HepG2 (cell line): ENCODE results near the gene TMEM98. TPM values are rescaled to one million over a fixed set of nuclear protein-coding genes. Genes with fewer than 3 reads are reported as not detected.

Source experiments
- ATAC-seq: fragments of 200-7000 bp; cut with Tn5 transposase; 3 replicates; pipeline ENCODE4 v1.9.1; 2020; ENCODE audit warnings: mild to moderate bottlenecking, moderate library complexity
- BruUV-seq: library from RNA; stranded (reverse); fragments of 400-500 nt; replicated peaks from 2 replicates; lab custom pipeline; 2021; lab: Mats Ljungman, UMichigan
- CTCF ChIA-PET: fragments of 300-600 bp; formaldehyde crosslinking; extraction: SDS; loops from one replicate; lab custom pipeline; 2021; ENCODE audit warnings: low total read pairs, inconsistent platforms, low intra/inter-chr PET ratio; lab: Yijun Ruan, JAX
- POLR2A ChIA-PET: fragments of 350-600 bp; sonication (Branson Sonifier 250); formaldehyde crosslinking; loops from one replicate; lab custom pipeline; 2020; ENCODE audit warnings: antibody characterized with exemption, inconsistent platforms; lab: Yijun Ruan, JAX
- DNase-seq: peaks from one replicate; pipeline ENCODE4 v3.0.0-alpha.2; 2015; ENCODE audit warnings: low spot score
- FAIRE-seq: peaks from 3 replicates; lab custom pipeline; 2011; peaks lifted over from hg19 to GRCh38; lab: Jason Lieb, UNC
- H2AFZ ChIP-seq: one replicate; pipeline ENCODE4 v1.6.1; 2011; ENCODE audit warnings: low read length, inconsistent platforms
- H3K27ac ChIP-seq: fragments of 300-600 bp; 3 replicates; pipeline ENCODE4 v1.8.0; 2011; ENCODE audit warnings: mixed run types, mild to moderate bottlenecking, mixed read lengths, low read length, inconsistent platforms; ENCODE audit not compliant: insufficient read depth; ENCODE audit errors: extremely low read length
- H3K27me3 ChIP-seq, 2 experiments: fragments of 200-600 bp in 1 of 2; 2 replicates in 1 of 2; 3 replicates in 1 of 2; pipeline versions ENCODE4 v1.6.0 to v1.8.0; 2011; ENCODE audit warnings: low read length in 2 of 2, mild to moderate bottlenecking in 2 of 2, moderate library complexity in 2 of 2, inconsistent platforms in 1 of 2; ENCODE audit not compliant: insufficient read depth in 2 of 2, control insufficient read depth in 1 of 2
- H3K36me3 ChIP-seq, 2 experiments: fragments of 200-600 bp in 1 of 2; replicated peaks in 1 of 2; 2 replicates in 1 of 2; 3 replicates in 1 of 2; pipeline versions ENCODE4 v1.5.1 to v1.8.0; 2011; ENCODE audit warnings: low read length in 2 of 2, inconsistent platforms in 1 of 2; ENCODE audit not compliant: insufficient read depth in 2 of 2, control insufficient read depth in 1 of 2
- H3K4me1 ChIP-seq: 2 replicates; pipeline ENCODE4 v1.5.1; 2012; ENCODE audit warnings: low read length, inconsistent platforms; ENCODE audit not compliant: insufficient read depth
- H3K4me2 ChIP-seq: 2 replicates; pipeline ENCODE4 v1.6.0; 2011; ENCODE audit warnings: low read depth, low read length, inconsistent platforms
- H3K4me3 ChIP-seq, 3 experiments: fragments of 200-600 bp in 1 of 3; sonication (generic), shearing (Covaris generic) in 1 of 3; replicated peaks in 1 of 3; 2 replicates each; pipeline ENCODE4 v1.5.1; 2011 to 2016; ENCODE audit warnings: low read length in 3 of 3, inconsistent platforms in 2 of 3, low read depth in 2 of 3, mild to moderate bottlenecking in 2 of 3, control low read depth in 1 of 3, mixed read lengths in 1 of 3; ENCODE audit not compliant: insufficient read depth in 1 of 3
- H3K79me2 ChIP-seq: one replicate; pipeline ENCODE4 v1.6.1; 2011; ENCODE audit warnings: low read length, inconsistent platforms; ENCODE audit not compliant: insufficient read depth
- H3K9ac ChIP-seq: 2 replicates; pipeline ENCODE4 v1.6.0; 2011; ENCODE audit warnings: mild to moderate bottlenecking, low read depth, low read length, inconsistent platforms; ENCODE audit not compliant: insufficient read depth
- H3K9me3 ChIP-seq: 2 replicates; pipeline ENCODE4 v1.5.1; 2012; ENCODE audit warnings: mild to moderate bottlenecking, low read length
- H4K20me1 ChIP-seq: 2 replicates; pipeline ENCODE4 v1.6.0; 2011; ENCODE audit warnings: inconsistent platforms, mild to moderate bottlenecking, low read length, moderate library complexity; ENCODE audit not compliant: insufficient read depth
- BRD4 ChIP-seq: sonication (generic); formaldehyde crosslinking; IDR thresholded peaks from 2 replicates; pipeline ENCODE4 v1.4.0; 2020; ENCODE audit warnings: missing genetic modification reagents
- EED ChIP-seq: sonication (generic); formaldehyde crosslinking; IDR thresholded peaks from 2 replicates; pipeline ENCODE4 v1.5.0; 2020; ENCODE audit warnings: mild to moderate bottlenecking, missing genetic modification reagents
- FOXA1 ChIP-seq, 2 experiments: fragments of 450-650 bp in 1 of 2; sonication (generic) in 1 of 2; formaldehyde crosslinking in 1 of 2; IDR thresholded peaks; 2 replicates each; pipeline versions ENCODE4 v1.4.0 to v1.6.1; 2016 to 2020; ENCODE audit warnings: missing genetic modification reagents in 1 of 2
- FOXP1 ChIP-seq, 2 experiments: fragments of 450-650 bp in 1 of 2; IDR thresholded peaks; 2 replicates each; pipeline ENCODE4 v1.6.1; 2017 to 2018; ENCODE audit warnings: antibody characterized with exemption in 1 of 2
- GTF3A ChIP-seq: sonication (generic); formaldehyde crosslinking; conservative IDR thresholded peaks from 2 replicates; pipeline ENCODE4 v1.4.0; 2020; ENCODE audit warnings: mild to moderate bottlenecking, missing genetic modification reagents
- MAZ ChIP-seq, 2 experiments: sonication (generic) in 1 of 2; formaldehyde crosslinking in 1 of 2; IDR thresholded peaks; 2 replicates each; pipeline versions ENCODE4 v1.5.0 to v1.6.1; 2012 to 2020; ENCODE audit warnings: low read depth in 2 of 2, mild to moderate bottlenecking in 2 of 2, borderline replicate concordance in 1 of 2, improper control_type of control experiment in 1 of 2, low read length in 1 of 2, missing genetic modification reagents in 1 of 2, moderate library complexity in 1 of 2
- MTA1 ChIP-seq: sonication (generic); formaldehyde crosslinking; IDR thresholded peaks from 2 replicates; pipeline ENCODE4 v1.4.0; 2020; ENCODE audit warnings: missing genetic modification reagents, mild to moderate bottlenecking, borderline replicate concordance
- NPAS2 ChIP-seq: sonication (generic); formaldehyde crosslinking; IDR thresholded peaks from 2 replicates; pipeline ENCODE4 v1.8.0; 2022; ENCODE audit warnings: mild to moderate bottlenecking, missing genetic modification reagents, borderline replicate concordance
- POLR2A ChIP-seq, 2 experiments: IDR thresholded peaks; 2 replicates each; pipeline ENCODE4 v1.6.1; 2011; ENCODE audit warnings: low read depth in 2 of 2, low read length in 2 of 2, mild to moderate bottlenecking in 1 of 2, moderate library complexity in 1 of 2; ENCODE audit not compliant: insufficient read depth in 1 of 2
- RARG ChIP-seq: sonication (generic); formaldehyde crosslinking; IDR thresholded peaks from 2 replicates; pipeline ENCODE4 v1.4.0; 2020; ENCODE audit warnings: low read depth, mild to moderate bottlenecking, missing genetic modification reagents
- TCF7L2 ChIP-seq: IDR thresholded peaks from 2 replicates; pipeline ENCODE4 v1.6.1; 2011; ENCODE audit warnings: mild to moderate bottlenecking, low read depth, low read length, moderate library complexity
- YEATS4 ChIP-seq: sonication (generic); formaldehyde crosslinking; IDR thresholded peaks from 2 replicates; pipeline ENCODE4 v1.4.0; 2020; ENCODE audit warnings: missing genetic modification reagents, borderline replicate concordance
- ZNF263 ChIP-seq: sonication (generic); formaldehyde crosslinking; IDR thresholded peaks from 2 replicates; pipeline ENCODE4 v1.4.0; 2020; ENCODE audit warnings: missing genetic modification reagents
- ZNF570 ChIP-seq: sonication (generic); formaldehyde crosslinking; IDR thresholded peaks from 2 replicates; pipeline ENCODE4 v1.4.0; 2020; ENCODE audit warnings: mild to moderate bottlenecking, missing genetic modification reagents, borderline replicate concordance
- ZZZ3 ChIP-seq: sonication (generic); formaldehyde crosslinking; IDR thresholded peaks from 2 replicates; pipeline ENCODE4 v1.4.0; 2020; ENCODE audit warnings: missing genetic modification reagents, mild to moderate bottlenecking, borderline replicate concordance
- WGBS: methylation state at CpG from one replicate; pipeline ENCODE4 v1.1.6; 2017; ENCODE audit warnings: low lambda C conversion rate; 5-methylcytosine and 5-hydroxymethylcytosine counted together
- in situ Hi-C: cut with HindIII; loops from 2 replicates; pipeline ENCODE4 v1.10.0; 2017; ENCODE audit warnings: low pct_unique_long_range_greater_than_20kb; ENCODE audit not compliant: extremely low pct_ligation_motif_present
- intact Hi-C: fragments of 100-400 bp; cut with micrococcal nuclease; formaldehyde crosslinking; loops from one replicate; pipeline ENCODE4 v1.10.0; 2022; ENCODE audit not compliant: unreplicated experiment
- polyA plus RNA-seq, 8 experiments: library from polyadenylated mRNA; depleted of rRNA in 3 of 8; stranded (reverse) in 7 of 8; unstranded in 1 of 8; fragments of >200 nt; fragmentation: Illumina TruSeq in 4 of 8; extraction: Trizol in 4 of 8; gene quantifications; 2 replicates each; pipeline versions ENCODE4 v1.2.1 to v1.2.3, GENCODE V29; 2011 to 2016; ENCODE audit warnings: low read depth in 4 of 8, missing spikeins in 1 of 8, mixed read lengths in 1 of 8; ENCODE audit not compliant: insufficient read depth in 1 of 8
- total RNA-seq, 5 experiments: library from RNA; depleted of rRNA; stranded (reverse); fragments of >200 nt; fragmentation: Illumina TruSeq; extraction: Trizol; gene quantifications; 2 replicates each; pipeline ENCODE4 v1.2.3, GENCODE V29; 2016; ENCODE audit warnings: low read depth in 1 of 5
- TF ChIP-seq, protein P1 (sequence below), 2 experiments: sonication (generic) in 1 of 2; formaldehyde crosslinking in 1 of 2; IDR thresholded peaks; 2 replicates each; pipeline versions ENCODE4 v1.5.1 to v1.6.1; 2011 to 2020; ENCODE audit warnings: borderline replicate concordance in 1 of 2, low read depth in 1 of 2, low read length in 1 of 2, mild to moderate bottlenecking in 1 of 2, missing genetic modification reagents in 1 of 2, moderate library complexity in 1 of 2
- TF ChIP-seq, protein P2 (sequence below): sonication (generic); formaldehyde crosslinking; IDR thresholded peaks from 2 replicates; pipeline ENCODE4 v1.8.1; 2022; ENCODE audit warnings: mild to moderate bottlenecking, missing genetic modification reagents
- TF ChIP-seq, protein P3 (sequence below): sonication (generic); formaldehyde crosslinking; IDR thresholded peaks from 2 replicates; pipeline ENCODE4 v1.4.0; 2020; ENCODE audit warnings: missing genetic modification reagents

Gene TMEM98
- total and polyA plus RNA-seq, 2 of the 13 experiments (the other 11 are each of a cell fraction or from before 2014, with no cell fraction given), result 103 to 175 TPM

DNA sequence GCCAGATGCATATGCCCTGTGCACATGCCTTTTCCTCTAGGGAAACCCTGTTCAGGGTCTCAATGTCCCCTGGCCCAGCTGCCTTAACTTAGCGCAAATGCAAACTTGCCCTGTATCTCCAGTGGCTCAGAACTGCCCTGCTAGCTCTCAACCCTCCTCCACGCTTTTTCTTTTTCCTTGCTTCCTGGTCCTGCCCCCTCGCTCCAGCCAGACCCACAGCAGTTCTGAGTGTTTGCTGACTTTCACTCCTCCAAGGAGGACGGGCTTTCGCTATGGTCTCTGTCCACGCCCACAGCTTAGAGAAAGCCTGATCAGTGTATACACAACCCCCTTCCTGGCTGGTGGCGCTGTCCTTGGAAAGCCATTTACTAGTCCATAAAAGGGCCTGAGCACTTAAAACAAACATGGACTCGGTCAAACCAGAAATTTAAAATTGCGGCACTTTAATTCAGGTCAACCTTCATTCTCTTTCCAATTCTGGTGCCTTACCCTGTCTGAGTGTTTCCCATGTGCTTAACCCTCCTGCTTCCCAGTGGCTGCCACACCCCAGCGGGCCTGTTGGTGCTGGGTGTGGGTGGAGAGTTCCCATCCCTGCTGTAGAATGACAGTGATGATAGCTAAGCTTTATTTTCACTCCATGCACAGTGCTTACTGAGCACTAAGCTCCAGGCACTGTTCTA, 15.6 kb upstream of the TMEM98 start:
- no peaks in the 10 kb centered on the region for H4K20me1 ChIP-seq
- H3K4me3 ChIP-seq, result peak overlapping the region; percentile 42 to 65 (median 49)
- ATAC-seq (peak; percentile 93), FAIRE-seq (peak; percentile 95), DNase-seq (peak; percentile 84)
- intact Hi-C loops (no loop called here), in situ Hi-C loops (loop anchor here (5.0 kb wide), 1 partner anchor 130 kb away; no protein-coding TSS in a partner anchor)
- peak overlapping the region; percentile 50 for H3K9ac ChIP-seq
- peak overlapping the region; percentile 55 for H2AFZ ChIP-seq
- no peaks in the 10 kb centered on the region for H3K9me3 ChIP-seq
- ChIA-PET CTCF (no interaction called here), POLR2A (interaction anchor here (1.5 kb wide), 1 partner anchor 118 kb away, joined by 4 read pairs; no protein-coding TSS in a partner anchor)
- H3K27ac ChIP-seq, result peak overlapping the region; percentile 44
- no peaks in the 10 kb centered on the region for H3K79me2 ChIP-seq
- H3K4me1 ChIP-seq, result peaks cover 72% of the 10 kb centered on the region
- H3K27me3 ChIP-seq, result no peaks in the 10 kb centered on the region
- BruUV-seq, result no TSS peak
- 3% methylated on average over 10 of the region's 10 CpGs for WGBS
- H3K4me2 ChIP-seq, result peak overlapping the region; percentile 86
- H3K36me3 ChIP-seq, result no peaks in the 10 kb centered on the region
- TF ChIP-seq POLR2A (IDR thresholded peaks at IDR 0.05; ENCODE audit: insufficient read depth in 1 of 2, low read depth in 2 of 2, low read length in 2 of 2) (peak in 1 of 2 experiments; percentile 42; a peak in 1 of 4 replicates), TCF7L2 (no peak), EED (no peak), NPAS2 (CRISPR knock-in tag) (no peak), YEATS4 (CRISPR knock-in tag) (no peak), FOXP1 (IDR thresholded peaks at IDR 0.05) (no peak), FOXP1 (CRISPR knock-in tag; IDR thresholded peaks at IDR 0.05) (peak; percentile 54), MTA1 (0 out of 2 replicates have a peak, but pooled peaks have one; percentile 52), BRD4 (CRISPR knock-in tag) (no peak), GTF3A (CRISPR knock-in tag) (no peak), MAZ (IDR thresholded peaks at IDR 0.05; ENCODE audit: borderline replicate concordance, low read depth, low read length) (no peak), MAZ (CRISPR knock-in tag; IDR thresholded peaks at IDR 0.05; ENCODE audit: low read depth) (0 out of 2 replicates have a peak, but pooled peaks have one; percentile 29), ZNF263 (CRISPR knock-in tag) (peak; percentile 82), RARG (CRISPR knock-in tag) (no peak), ZZZ3 (CRISPR knock-in tag) (0 out of 2 replicates have a peak, but pooled peaks have one; percentile 28), ZNF570 (CRISPR knock-in tag) (no peak), FOXA1 (IDR thresholded peaks at IDR 0.05) (no peak), FOXA1 (CRISPR knock-in tag; IDR thresholded peaks at IDR 0.05) (peak; percentile 75)
- TF ChIP-seq, protein P1, sequence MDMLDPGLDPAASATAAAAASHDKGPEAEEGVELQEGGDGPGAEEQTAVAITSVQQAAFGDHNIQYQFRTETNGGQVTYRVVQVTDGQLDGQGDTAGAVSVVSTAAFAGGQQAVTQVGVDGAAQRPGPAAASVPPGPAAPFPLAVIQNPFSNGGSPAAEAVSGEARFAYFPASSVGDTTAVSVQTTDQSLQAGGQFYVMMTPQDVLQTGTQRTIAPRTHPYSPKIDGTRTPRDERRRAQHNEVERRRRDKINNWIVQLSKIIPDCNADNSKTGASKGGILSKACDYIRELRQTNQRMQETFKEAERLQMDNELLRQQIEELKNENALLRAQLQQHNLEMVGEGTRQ (IDR thresholded peaks at IDR 0.05; ENCODE audit: low read depth, low read length), result no peak
- TF ChIP-seq, protein P1 (CRISPR knock-in tag; IDR thresholded peaks at IDR 0.05; ENCODE audit: borderline replicate concordance), result no peak; the same call in 1 of the 2 replicates
- TF ChIP-seq, protein P2, sequence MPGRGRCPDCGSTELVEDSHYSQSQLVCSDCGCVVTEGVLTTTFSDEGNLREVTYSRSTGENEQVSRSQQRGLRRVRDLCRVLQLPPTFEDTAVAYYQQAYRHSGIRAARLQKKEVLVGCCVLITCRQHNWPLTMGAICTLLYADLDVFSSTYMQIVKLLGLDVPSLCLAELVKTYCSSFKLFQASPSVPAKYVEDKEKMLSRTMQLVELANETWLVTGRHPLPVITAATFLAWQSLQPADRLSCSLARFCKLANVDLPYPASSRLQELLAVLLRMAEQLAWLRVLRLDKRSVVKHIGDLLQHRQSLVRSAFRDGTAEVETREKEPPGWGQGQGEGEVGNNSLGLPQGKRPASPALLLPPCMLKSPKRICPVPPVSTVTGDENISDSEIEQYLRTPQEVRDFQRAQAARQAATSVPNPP (CRISPR knock-in tag), result no peak
- TF ChIP-seq, protein P3, sequence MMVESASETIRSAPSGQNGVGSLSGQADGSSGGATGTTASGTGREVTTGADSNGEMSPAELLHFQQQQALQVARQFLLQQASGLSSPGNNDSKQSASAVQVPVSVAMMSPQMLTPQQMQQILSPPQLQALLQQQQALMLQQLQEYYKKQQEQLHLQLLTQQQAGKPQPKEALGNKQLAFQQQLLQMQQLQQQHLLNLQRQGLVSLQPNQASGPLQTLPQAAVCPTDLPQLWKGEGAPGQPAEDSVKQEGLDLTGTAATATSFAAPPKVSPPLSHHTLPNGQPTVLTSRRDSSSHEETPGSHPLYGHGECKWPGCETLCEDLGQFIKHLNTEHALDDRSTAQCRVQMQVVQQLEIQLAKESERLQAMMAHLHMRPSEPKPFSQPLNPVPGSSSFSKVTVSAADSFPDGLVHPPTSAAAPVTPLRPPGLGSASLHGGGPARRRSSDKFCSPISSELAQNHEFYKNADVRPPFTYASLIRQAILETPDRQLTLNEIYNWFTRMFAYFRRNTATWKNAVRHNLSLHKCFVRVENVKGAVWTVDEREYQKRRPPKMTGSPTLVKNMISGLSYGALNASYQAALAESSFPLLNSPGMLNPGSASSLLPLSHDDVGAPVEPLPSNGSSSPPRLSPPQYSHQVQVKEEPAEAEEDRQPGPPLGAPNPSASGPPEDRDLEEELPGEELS (CRISPR knock-in tag), result peak; percentile 37; the same call in 1 of the 2 replicates
